MCF 10A (cell line): Measurements from ENCODE around the gene ARHGAP9. TPM values are rescaled to one million over a fixed set of nuclear protein-coding genes. Genes with fewer than 3 reads are reported as not detected.

Experiments used
- BruUV-seq: library from RNA; stranded (reverse); fragments of 400-500 nt; replicated peaks from 2 replicates; lab custom pipeline; 2021; lab: Mats Ljungman, UMichigan
- CTCF ChIA-PET: fragments of 300-600 bp; sonication (Branson Sonifier 250); formaldehyde crosslinking; extraction: SDS; loops from one replicate; lab custom pipeline; 2021; ENCODE audit warnings: antibody characterized with exemption, inconsistent platforms; lab: Yijun Ruan, JAX
- POLR2A ChIA-PET: fragments of 300-600, 350-650 bp; sonication (Branson Sonifier 250); formaldehyde crosslinking; extraction: SDS; loops from one replicate; lab custom pipeline; 2020; ENCODE audit warnings: antibody characterized with exemption, inconsistent platforms; lab: Yijun Ruan, JAX
- DNase-seq: peaks from one replicate; pipeline ENCODE4 v3.0.0-alpha.2; 2018; ENCODE audit not compliant: unreplicated experiment
- H3K27ac Mint-ChIP-seq: one replicate; pipeline ENCODE4 v1.8.0; 2022; ENCODE audit warnings: mild to moderate bottlenecking, low read depth, mixed read lengths; ENCODE audit not compliant: unreplicated experiment
- H3K27me3 Mint-ChIP-seq: one replicate; pipeline ENCODE4 v1.8.0; 2022; ENCODE audit warnings: mixed read lengths; ENCODE audit not compliant: insufficient read depth, unreplicated experiment
- H3K36me3 Mint-ChIP-seq: one replicate; pipeline ENCODE4 v1.8.0; 2022; ENCODE audit warnings: mild to moderate bottlenecking, moderate library complexity, mixed read lengths; ENCODE audit not compliant: insufficient read depth, unreplicated experiment
- H3K4me1 Mint-ChIP-seq: one replicate; pipeline ENCODE4 v1.8.0; 2022; ENCODE audit warnings: mixed read lengths; ENCODE audit not compliant: insufficient read depth, unreplicated experiment
- H3K4me3 Mint-ChIP-seq: one replicate; pipeline ENCODE4 v1.8.0; 2022; ENCODE audit warnings: mild to moderate bottlenecking, moderate library complexity, mixed read lengths; ENCODE audit not compliant: unreplicated experiment
- H3K9me3 Mint-ChIP-seq: one replicate; pipeline ENCODE4 v1.8.0; 2022; ENCODE audit warnings: mixed read lengths; ENCODE audit not compliant: unreplicated experiment
- intact Hi-C: fragments of 100-400 bp; cut with micrococcal nuclease; formaldehyde crosslinking; loops from 2 replicates; pipeline ENCODE4 v1.14.1; 2022
- total RNA-seq: library from RNA; stranded (reverse); gene quantifications from 2 replicates; pipeline ENCODE4 v1.2.3, GENCODE V29; 2022
- TF ChIP-seq, protein P1 (sequence below): fragments of 200-600 bp; IDR thresholded peaks from one replicate; pipeline ENCODE4 v1.8.0; 2022; ENCODE audit warnings: antibody characterized with exemption, mild to moderate bottlenecking; ENCODE audit not compliant: unreplicated experiment

ARHGAP9 gene
- total RNA-seq, 1 experiment from 2014 or later: 1.1 TPM

DNA sequence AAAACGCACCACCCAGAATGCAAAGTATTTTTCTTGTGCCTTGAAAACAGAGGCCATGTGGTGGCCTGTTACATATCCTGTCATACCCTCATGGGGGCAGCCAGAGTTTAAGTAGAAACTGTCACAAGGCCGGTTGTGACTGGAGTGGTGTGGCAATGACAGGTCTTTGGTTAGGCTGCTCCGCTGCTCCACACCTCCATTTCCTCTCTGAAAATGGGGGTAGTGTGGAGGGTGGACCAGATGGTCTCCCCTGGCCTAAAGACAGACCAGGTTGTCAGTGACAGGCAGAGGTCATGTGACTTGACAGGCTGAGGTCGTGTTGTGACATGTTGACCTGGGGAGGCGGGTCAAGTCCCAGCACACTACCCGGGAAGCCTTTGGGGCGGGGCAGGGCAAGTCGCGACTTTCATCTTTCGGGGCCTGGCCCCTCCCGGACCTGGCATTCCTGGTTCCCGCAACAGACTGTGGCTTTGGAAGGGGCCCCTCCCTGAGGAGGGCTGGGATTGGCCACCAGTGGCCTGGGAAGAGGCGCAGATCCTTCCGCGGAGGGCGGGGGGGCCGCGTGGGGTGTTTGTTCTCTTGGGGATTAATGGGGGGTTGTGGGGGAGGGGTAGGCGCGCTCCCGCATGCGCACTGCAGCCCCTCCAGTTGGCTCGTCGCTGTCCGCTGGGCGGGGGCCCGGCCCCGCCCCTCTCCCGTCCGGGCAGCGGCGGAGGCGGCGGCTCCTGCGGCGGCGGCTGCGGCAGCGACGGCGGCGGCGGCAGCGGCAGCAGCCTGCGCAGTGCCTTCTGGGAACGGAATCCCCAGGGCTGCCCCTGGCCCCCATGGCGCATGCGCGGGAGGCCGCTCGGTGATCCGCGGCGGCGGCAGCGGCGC, 42.6 kb upstream of the ARHGAP9 start, which contains the start of gene MBD6:
MBD6 (plus strand) TSS at position 814 of the 876 bp plus-strand sequence. CDS start 1,480 bp downstream, outside the sequence.
- Mint-ChIP-seq H3K4me3 (peak within 1 kb of the TSS; percentile 90), H3K9me3 (no peaks in the 10 kb centered on the region), H3K27ac (peak within 1 kb of the TSS; percentile 98), H3K4me1 (peaks cover 36% of the 10 kb centered on the region), H3K27me3 (no peaks in the 10 kb centered on the region), H3K36me3 (peaks cover 73% of the 10 kb centered on the region)
- no TSS peak for BruUV-seq
- DNase-seq: peak; percentile 93
- ChIA-PET CTCF (no interaction called here), POLR2A (interaction anchor here (1.1 to 3.0 kb wide), 7 partner anchors 12 to 245 kb away, joined by 3 to 34 read pairs (median 9); partner anchors contain the start of genes CYP27B1, DCTN2 and PIP4K2C)
- TF ChIP-seq, protein P1, sequence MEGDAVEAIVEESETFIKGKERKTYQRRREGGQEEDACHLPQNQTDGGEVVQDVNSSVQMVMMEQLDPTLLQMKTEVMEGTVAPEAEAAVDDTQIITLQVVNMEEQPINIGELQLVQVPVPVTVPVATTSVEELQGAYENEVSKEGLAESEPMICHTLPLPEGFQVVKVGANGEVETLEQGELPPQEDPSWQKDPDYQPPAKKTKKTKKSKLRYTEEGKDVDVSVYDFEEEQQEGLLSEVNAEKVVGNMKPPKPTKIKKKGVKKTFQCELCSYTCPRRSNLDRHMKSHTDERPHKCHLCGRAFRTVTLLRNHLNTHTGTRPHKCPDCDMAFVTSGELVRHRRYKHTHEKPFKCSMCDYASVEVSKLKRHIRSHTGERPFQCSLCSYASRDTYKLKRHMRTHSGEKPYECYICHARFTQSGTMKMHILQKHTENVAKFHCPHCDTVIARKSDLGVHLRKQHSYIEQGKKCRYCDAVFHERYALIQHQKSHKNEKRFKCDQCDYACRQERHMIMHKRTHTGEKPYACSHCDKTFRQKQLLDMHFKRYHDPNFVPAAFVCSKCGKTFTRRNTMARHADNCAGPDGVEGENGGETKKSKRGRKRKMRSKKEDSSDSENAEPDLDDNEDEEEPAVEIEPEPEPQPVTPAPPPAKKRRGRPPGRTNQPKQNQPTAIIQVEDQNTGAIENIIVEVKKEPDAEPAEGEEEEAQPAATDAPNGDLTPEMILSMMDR: no peak
- intact Hi-C loops: loop anchor here (1.0 kb wide), 1 partner anchor 25 kb away; the partner anchor contains the start of gene DCTN2

DNA sequence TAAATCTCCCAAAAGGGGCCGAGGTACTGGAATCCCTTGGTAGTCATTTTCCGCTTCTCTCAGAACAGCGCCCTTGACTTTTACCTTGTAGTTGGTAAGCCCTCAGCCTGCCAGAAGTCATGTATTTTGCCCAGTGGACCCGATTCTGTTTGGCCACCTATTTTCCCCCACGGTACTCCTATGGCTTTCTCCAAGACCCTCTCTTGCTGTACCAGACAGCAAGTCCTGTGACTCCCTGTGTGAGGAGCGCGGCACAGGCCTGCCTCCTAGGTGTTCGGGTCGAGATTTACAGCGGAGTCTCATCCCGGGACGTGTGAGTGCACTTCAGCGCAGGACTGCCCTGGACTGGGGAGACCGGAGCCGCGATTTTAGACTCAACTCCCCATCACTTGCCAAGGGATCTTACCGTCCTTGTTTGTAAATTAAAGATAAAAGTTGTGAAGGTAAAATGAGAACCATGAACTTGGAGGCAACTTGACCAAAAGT, 41.9 kb upstream of the ARHGAP9 start:
- Mint-ChIP-seq H3K4me1 (peaks cover 43% of the 10 kb centered on the region), H3K9me3 (no peaks in the 10 kb centered on the region), H3K27me3 (no peaks in the 10 kb centered on the region), H3K27ac (peak overlapping the region; percentile 98), H3K4me3 (peak overlapping the region; percentile 90), H3K36me3 (peaks cover 76% of the 10 kb centered on the region)
- TF ChIP-seq, protein P1: no peak
- intact Hi-C loops: loop anchor here (1.0 kb wide), 1 partner anchor 26 kb away; the partner anchor contains the start of gene DCTN2
- ChIA-PET POLR2A (interaction anchor here (0.6 to 3.8 kb wide), 4 partner anchors 11 to 1265 kb away, joined by 3 to 43 read pairs (median 20); partner anchors contain the start of gene DCTN2), CTCF (no interaction called here)
- BruUV-seq: no TSS peak
- no peak for DNase-seq

DNA sequence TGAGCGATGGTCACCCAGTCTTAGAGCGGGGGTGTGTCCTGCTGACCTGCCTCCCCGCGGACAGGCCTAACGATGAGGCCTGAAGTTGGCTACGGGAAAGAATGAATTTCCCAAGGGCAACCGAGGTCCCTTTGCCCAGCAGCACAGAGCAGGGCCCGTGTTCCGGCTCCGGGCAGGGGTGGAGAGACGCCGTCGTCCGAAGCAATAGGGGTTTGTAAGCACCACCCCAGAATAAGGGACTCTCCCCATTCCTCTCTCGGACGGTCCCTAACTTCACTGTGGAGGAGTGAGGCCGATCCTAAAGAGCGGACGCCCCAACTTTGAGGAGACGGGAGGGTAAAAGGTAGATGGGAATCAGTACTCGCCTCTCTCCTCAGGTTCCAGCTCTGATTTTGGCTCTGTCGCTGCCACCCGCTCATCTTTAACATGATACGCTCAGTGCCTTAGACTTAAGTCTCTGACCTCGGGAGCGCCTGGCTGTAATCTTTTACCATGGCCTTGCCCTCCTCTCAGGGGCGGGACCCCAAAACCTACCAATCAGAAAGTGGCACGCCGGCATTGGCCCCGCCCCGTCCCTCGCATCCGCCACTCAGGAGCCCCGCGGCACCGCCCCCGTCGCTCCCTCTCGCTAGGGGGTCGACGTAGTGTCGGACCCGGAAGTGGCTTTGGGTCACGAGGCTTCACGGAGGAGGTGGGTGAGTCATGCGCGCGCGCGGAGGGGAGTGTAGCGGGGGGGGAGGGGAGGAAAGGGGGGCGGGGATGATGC, 40.6 kb upstream of the ARHGAP9 start, which contains the start of gene DDIT3:
DDIT3 (minus strand) TSS at position 462 of the 766 bp plus-strand sequence. CDS start 3,108 bp downstream, outside the sequence.
- Mint-ChIP-seq H3K27me3 (no peaks in the 10 kb centered on the region), H3K9me3 (no peaks in the 10 kb centered on the region), H3K36me3 (peaks cover 82% of the 10 kb centered on the region), H3K4me3 (peak within 1 kb of the TSS; percentile 90), H3K4me1 (peaks cover 50% of the 10 kb centered on the region), H3K27ac (peak within 1 kb of the TSS; percentile 98)
- ChIA-PET POLR2A (interaction anchor here (0.6 to 3.8 kb wide), 21 partner anchors 10 to 432 kb away, joined by 3 to 43 read pairs (median 4); partner anchors contain the start of genes CDK4, DCTN2, GLI1 and PIP4K2C), CTCF (interaction anchor here (0.8 to 1.8 kb wide), 2 partner anchors 10 to 101 kb away, joined by 4 to 5 read pairs; no protein-coding TSS in a partner anchor)
- TF ChIP-seq, protein P1: no peak
- BruUV-seq: TSS peak; percentile 65
- intact Hi-C loops: no loop called here
- DNase-seq: peak; percentile 99
